H1 (cell line): ENCODE measurements around the gene CD46.

ENCODE experiments used
- ASH2L ChIP-seq: fragments of 200-600, 300-600 bp; sonication (generic); IDR thresholded peaks from one replicate; pipeline ENCODE4 v1.7.1; 2017; ENCODE audit warnings: low read length
- FOSL1 ChIP-seq: IDR thresholded peaks from 2 replicates; pipeline ENCODE4 v1.6.1; 2011; ENCODE audit warnings: mild to moderate bottlenecking, low read depth, low read length, moderate library complexity; ENCODE audit not compliant: insufficient read depth
- GABPA ChIP-seq: IDR thresholded peaks from 2 replicates; pipeline ENCODE4 v1.6.1; 2011; ENCODE audit warnings: mild to moderate bottlenecking, low read length, moderate library complexity, borderline replicate concordance; ENCODE audit not compliant: insufficient read depth
- HDAC6 ChIP-seq: IDR thresholded peaks from one replicate; pipeline ENCODE4 v1.7.1; 2012; ENCODE audit warnings: low read depth, mild to moderate bottlenecking, inconsistent platforms, low read length, moderate library complexity
- NRF1 ChIP-seq: IDR thresholded peaks from 2 replicates; pipeline ENCODE4 v1.6.1; 2011; ENCODE audit warnings: mild to moderate bottlenecking, low read depth, low read length, improper control_type of control experiment
- POLR2A ChIP-seq, 2 experiments: IDR thresholded peaks; 1 replicate in 1 of 2; 2 replicates in 1 of 2; pipeline ENCODE4 v1.6.1; 2011; ENCODE audit warnings: low read depth in 2 of 2, low read length in 2 of 2, mild to moderate bottlenecking in 2 of 2; ENCODE audit errors: control extremely low read depth in 1 of 2
- POLR2AphosphoS5 ChIP-seq: IDR thresholded peaks from 2 replicates; pipeline ENCODE4 v1.6.1; 2011; ENCODE audit warnings: low read depth, low read length
- RAD21 ChIP-seq, 2 experiments: IDR thresholded peaks in 1 of 2; conservative IDR thresholded peaks in 1 of 2; 2 replicates each; pipeline ENCODE4 v1.6.1; 2011; ENCODE audit warnings: low read depth in 2 of 2, low read length in 2 of 2, improper control_type of control experiment in 1 of 2, inconsistent platforms in 1 of 2, mild to moderate bottlenecking in 1 of 2, moderate library complexity in 1 of 2
- RBBP5 ChIP-seq: IDR thresholded peaks from 2 replicates; pipeline ENCODE4 v1.7.1; 2012; ENCODE audit warnings: low read depth, mild to moderate bottlenecking, inconsistent platforms, low read length, moderate library complexity, borderline replicate concordance
- SIN3A ChIP-seq, 2 experiments: IDR thresholded peaks in 1 of 2; conservative IDR thresholded peaks in 1 of 2; 2 replicates each; pipeline ENCODE4 v1.6.1; 2011 to 2012; ENCODE audit warnings: low read length in 2 of 2, improper control_type of control experiment in 1 of 2, low read depth in 1 of 2, mild to moderate bottlenecking in 1 of 2
- SIRT6 ChIP-seq: IDR thresholded peaks from one replicate; pipeline ENCODE4 v1.7.1; 2012; ENCODE audit warnings: low read length, inconsistent platforms
- TAF1 ChIP-seq: IDR thresholded peaks from 2 replicates; pipeline ENCODE4 v1.6.1; 2011; ENCODE audit warnings: mild to moderate bottlenecking, low read depth, low read length
- YY1 ChIP-seq: IDR thresholded peaks from 2 replicates; pipeline ENCODE4 v1.6.1; 2011; ENCODE audit warnings: low read depth, mild to moderate bottlenecking, low read length
- TF ChIP-seq, protein P1 (sequence below), 3 experiments: IDR thresholded peaks; 1 replicate in 2 of 3; 2 replicates in 1 of 3; pipeline versions ENCODE4 v1.5.1 to v1.6.1; 2011; ENCODE audit warnings: low read length in 3 of 3, mild to moderate bottlenecking in 3 of 3, inconsistent platforms in 2 of 3, low read depth in 1 of 3, moderate library complexity in 1 of 3; ENCODE audit not compliant: insufficient read depth in 1 of 3; ENCODE audit errors: control extremely low read depth in 1 of 3

DNA sequence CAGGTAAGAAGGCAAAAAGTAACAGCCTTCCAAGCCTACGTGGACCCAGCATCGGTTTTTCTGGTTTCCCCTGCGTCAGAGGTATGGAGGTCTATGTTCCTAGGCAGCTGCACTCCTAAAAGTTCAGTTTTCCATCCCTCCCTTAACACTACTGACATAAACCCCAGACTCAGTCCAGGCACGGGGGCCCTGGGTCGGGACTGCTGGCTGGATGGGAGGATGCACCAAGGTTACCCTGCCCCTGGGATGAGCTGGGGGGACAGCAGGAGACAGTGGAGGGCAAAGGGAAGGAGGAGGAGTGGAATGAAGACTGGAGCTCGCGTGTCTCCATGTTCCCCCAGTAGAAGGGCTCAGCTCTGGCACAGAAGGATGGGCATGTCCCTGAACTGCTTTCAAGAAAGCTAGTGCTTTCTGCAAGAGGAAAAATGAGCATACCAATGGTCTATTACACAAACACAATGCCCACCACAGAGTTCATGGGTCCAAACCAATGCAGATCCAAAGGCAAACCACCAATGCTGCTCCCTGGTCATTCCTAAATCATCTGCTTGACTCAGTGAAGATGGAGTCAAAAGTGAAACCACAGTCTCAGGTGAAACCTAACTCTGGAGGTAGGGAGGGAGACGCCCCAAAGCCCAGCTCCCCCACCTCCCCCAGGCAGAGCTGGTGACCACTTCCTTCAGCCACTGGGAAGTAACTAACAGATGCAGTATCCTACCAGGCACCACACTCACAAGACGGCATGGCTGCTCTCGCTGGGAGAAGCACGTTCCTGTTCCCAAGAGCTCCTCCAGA lies 54.9 kb downstream of the CD46 start:
- TF ChIP-seq YY1 (no peak), SIRT6 (no peak), GABPA (no peak), TAF1 (no peak), NRF1 (no peak), RAD21 (IDR thresholded peaks at IDR 0.05 in 1 of 2, conservative IDR thresholded peaks at IDR 0.05 in 1 of 2; ENCODE audit: low read depth in 2 of 2, low read length in 2 of 2) (no peak), RBBP5 (no peak), HDAC6 (no peak), POLR2AphosphoS5 (no peak), ASH2L (no peak), FOSL1 (no peak), POLR2A (IDR thresholded peaks at IDR 0.05; ENCODE audit: control extremely low read depth in 1 of 2, low read depth in 2 of 2, low read length in 2 of 2) (no peak), SIN3A (conservative IDR thresholded peaks at IDR 0.05 in 1 of 2, IDR thresholded peaks at IDR 0.05 in 1 of 2; ENCODE audit: low read depth in 1 of 2, low read length in 2 of 2) (no peak)
- TF ChIP-seq, protein P1, sequence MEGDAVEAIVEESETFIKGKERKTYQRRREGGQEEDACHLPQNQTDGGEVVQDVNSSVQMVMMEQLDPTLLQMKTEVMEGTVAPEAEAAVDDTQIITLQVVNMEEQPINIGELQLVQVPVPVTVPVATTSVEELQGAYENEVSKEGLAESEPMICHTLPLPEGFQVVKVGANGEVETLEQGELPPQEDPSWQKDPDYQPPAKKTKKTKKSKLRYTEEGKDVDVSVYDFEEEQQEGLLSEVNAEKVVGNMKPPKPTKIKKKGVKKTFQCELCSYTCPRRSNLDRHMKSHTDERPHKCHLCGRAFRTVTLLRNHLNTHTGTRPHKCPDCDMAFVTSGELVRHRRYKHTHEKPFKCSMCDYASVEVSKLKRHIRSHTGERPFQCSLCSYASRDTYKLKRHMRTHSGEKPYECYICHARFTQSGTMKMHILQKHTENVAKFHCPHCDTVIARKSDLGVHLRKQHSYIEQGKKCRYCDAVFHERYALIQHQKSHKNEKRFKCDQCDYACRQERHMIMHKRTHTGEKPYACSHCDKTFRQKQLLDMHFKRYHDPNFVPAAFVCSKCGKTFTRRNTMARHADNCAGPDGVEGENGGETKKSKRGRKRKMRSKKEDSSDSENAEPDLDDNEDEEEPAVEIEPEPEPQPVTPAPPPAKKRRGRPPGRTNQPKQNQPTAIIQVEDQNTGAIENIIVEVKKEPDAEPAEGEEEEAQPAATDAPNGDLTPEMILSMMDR (IDR thresholded peaks at IDR 0.05; ENCODE audit: control extremely low read depth in 1 of 3, insufficient read depth in 1 of 3, low read depth in 1 of 3, low read length in 3 of 3) = no peak
